ENCODE data around the gene DNAJB8.

DNAJB8 gene

GRCh38 chr3:128463771-128464170 lies 2.9 kb downstream of the DNAJB8 start:
- DNase-seq = no peak

DNA sequence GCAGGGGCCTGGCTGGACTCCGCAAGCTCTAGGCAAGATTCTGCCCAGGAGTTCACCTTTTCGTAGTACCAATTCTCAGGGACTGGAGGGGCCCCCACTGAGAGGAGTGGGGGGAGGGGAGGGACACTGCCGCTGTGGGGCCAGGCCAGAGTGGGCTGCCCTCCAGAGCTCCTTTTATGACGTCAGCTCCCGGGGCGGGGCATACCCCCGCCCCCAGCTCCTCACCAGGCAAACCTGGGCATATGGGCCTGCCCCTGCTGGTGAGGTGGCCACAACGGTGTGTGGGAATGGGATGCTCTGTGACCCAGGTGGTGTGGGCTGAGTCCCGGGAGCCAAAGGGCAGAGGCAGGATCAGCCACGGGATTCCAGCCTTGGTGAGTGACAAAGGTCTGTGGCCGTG lies 3.3 kb downstream of the DNAJB8 start:
- no peak for DNase-seq

GRCh38 chr3:128462931-128463330 lies 3.8 kb downstream of the DNAJB8 start:
- DNase-seq = no peak

- DNase-seq = no peak
These were observed 4.3 kb downstream of the DNAJB8 start for GRCh38 chr3:128462341-128462910.

DNA sequence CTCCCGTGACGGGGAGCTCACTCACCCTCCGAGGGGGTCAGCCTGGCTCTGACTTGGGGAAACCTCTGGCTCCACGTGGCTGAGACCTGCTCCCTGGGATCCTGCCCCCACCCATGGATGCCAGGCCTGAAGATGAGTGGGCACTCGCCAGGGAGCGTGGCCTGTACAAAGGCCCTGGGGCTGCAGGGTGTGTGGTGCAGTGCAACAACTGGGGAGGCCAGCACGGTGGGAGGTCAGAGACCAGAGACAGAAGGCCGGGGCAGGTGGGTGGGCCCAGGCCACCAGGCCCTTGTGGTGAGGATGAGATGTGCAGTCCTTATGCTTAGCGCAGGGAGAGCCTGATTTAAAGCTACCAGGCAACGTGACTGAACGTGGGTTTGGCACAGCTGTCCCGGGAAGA lies 5.0 kb downstream of the DNAJB8 start:
- no peak for DNase-seq

DNA sequence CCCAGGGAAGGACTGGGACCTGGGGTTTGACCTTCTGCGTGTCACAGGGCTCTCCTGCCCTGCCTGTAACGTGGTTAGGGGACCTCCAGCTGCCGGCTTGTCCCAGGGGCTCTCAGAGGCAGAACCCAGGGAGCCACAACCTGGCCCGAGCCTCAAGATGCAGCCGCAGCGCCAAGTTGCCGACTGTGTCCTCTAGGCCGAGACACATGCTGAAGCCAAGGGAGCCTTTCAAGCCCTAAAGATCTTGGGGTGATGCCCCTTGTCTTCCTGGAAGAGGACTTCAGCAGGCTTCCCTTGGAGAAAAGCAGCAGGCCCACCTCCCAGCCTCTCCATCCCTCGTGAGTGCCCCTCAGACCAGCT lies 7.2 kb downstream of the DNAJB8 start:
- DNase-seq = no peak

DNA sequence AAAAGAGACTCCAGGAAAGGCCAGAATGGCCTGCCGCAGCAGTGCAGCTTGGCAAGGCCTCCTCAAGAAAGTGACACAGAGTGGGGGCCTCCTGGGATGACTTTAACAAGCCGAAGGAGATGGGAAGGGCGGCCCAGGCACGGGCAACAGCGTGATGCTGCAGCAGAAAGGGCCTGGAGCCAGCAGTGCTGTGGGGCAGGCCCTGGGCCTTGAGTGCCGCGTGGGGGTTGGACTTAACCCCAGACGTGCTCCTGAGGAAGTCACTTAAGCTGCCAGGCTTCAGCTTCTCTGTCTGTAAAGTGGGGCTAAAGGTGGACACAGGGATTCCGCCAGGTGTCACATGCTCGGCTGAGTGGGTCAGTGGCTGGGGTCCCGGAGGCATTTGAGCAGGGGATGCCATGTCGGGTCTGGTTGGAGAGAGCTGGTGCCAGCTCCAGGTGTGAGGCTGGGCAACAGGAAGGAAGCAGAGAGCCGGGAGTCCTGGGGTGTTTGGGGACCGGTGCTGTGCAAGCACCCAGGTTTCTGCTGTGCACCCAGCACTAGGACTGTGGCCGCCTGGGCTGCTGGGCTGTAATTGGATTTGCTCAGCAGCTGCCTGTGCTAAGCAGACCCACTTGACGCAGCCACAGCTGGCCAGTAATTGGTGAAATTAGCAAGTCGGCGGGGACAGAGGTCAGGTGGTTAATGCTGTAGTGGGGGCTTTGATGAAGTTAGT lies 7.8 kb downstream of the DNAJB8 start:
- no peak for DNase-seq

GRCh38 chr3:128457937-128458336 lies 8.8 kb downstream of the DNAJB8 start:
- DNase-seq = no peak

DNA sequence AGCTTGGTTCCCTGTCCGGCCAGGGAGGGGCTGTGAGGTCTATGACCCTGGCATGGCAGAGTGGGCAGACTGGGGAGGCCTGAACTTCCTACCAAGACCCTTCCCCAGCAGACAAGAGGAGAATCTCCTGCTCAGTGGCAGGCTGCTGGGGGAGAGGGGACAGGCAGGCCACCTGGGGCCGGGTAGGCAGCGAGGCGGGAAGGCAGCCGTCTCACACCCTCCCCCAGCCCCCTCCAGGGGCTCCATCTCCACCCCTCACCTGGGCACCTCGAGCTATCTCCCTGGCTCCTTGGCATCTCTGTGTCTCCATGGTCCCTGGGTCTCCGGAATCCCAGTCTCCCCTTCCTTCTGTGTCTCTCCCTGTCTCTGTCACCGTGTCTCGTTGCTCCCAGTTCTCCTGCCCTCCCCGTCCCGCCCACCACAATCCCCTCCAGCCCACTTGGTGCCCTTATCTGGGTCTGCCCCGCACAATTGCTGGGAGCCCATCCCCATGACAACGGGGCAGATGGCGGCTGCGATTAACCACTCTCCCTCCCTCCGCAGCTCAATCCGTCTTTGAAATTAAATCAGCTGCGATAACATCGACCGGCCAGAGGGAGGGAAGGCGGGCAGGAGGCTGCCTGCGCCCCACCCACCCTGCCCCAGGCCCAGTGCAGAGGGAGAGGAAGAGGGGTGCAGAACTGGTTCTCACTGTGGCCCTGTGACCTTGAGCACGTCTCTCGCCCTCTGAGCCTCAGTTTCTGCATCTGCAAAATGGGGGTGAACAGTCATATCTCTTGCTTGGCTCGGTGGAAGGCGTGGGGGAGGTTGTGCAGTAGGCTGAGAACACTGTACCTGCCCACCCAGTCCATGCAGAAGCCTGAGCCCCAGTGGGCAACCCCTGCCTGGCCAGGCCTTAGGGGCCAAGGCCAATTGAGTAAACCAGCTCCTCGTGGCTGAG lies 9.6 kb downstream of the DNAJB8 start:
- DNase-seq = no peak

DNA sequence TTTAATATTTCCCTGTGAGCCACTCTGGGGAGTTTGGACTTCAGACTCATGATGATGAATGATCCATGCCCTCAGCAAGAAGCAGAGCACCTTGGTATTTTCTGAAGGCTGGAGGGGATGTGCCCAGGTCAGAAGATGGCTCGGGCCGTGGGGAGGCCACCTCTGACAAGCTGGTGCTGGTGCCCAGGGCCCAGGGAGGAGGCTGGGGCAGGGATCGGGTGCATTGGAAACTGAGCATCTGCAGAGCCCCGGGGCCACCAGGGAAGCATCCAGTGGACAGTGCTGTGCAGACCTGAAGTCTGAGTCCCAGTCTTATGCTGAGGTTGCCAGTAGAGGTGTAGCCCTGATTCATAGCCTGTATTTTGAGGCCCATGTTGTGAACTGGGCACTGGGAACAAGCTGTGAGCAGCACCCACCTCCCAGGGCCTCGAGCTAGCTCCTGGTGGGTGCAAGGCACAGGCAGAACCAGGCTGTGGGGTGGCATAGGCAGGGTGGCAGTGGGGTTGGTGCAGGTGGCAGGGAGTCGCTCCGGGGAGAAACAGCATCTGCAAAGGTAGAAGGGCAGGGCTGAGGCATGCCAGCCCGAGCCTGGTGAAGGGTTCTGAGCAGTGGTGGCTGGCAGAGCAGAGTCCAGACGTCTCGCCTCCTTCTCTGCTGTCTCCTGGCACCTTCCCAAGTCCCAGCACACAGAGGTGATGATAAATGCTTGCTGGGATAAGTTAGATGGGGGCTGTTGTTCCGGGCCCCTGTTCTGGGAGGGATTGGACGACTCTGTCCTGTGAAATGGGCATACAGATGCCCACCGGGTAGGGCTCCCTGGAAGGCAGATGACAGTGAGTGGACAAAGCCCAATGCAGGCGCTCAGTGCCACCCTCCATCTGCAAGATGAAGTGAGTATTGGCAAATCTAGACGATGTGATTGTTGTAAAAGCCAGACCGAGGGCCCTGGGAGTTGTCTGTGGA lies 10.6 kb downstream of the DNAJB8 start:
- no peak for DNase-seq

DNA sequence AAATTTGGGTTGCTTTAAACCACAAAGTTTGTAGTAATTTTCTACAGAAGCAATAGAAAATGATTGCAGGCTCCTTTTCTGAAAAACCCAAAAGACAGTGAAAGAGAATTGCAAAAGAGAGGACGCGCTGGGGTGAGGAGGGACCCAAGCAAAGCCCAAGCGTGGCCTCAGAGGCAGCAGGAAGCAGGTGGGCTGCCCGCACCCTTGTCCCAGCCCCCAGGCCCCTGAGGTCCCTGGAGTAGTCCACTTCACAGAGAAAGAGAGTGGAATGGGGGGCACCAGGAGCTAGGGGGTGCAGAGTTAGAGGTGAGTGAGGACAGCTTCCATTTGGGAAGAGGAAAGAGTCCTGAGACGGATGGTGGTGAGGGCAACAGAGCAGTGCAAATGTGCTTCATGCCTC lies 11.6 kb downstream of the DNAJB8 start:
- DNase-seq = no peak

DNA sequence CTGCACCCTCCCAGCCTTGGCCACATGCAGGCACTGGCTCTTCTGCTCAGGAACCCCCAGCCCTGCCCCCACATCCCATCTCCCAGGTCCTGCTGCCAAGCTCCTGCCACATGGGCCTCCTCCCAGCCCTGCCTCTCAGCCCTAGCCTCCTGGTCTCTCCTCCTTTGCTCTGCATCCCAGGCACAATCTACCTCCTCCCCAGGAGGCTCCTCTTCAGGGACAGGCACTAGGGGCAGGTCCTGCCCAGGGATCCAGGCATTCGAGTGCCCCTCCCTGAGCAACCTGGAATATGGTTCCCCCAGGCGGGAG lies 12.4 kb downstream of the DNAJB8 start:
- DNase-seq = no peak

- no peak for DNase-seq
These were observed 13.0 kb downstream of the DNAJB8 start for GRCh38 chr3:128453501-128454309.

DNA sequence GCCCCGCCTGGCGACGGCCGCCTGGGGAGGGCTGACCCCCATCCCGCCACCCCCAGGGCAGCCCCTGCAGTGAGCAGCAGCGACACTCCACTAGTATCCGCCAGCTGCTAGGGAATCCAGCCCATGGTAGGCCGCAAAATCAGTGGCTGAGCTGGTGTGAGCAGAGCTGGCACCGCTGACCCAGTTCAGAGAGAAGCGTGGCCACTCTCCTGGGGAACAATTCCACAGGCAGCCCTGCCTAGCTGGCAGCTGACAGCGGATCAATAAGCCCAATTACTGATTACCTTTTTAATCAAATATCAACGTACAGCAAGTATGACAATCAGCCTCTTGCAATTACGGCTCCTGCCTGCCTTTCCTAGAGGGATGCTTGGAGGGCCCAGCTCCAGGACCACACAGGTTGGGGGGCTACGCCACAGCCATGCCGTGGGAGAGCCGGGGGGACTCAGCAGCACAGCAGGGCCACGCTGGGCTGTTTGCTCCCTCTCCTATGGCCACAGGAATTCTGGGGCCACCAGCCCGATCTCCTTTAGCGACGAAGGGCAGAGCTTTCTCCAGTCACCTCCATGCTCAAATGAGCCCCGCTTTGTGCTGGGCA lies 13.9 kb downstream of the DNAJB8 start:
- DNase-seq = no peak

DNA sequence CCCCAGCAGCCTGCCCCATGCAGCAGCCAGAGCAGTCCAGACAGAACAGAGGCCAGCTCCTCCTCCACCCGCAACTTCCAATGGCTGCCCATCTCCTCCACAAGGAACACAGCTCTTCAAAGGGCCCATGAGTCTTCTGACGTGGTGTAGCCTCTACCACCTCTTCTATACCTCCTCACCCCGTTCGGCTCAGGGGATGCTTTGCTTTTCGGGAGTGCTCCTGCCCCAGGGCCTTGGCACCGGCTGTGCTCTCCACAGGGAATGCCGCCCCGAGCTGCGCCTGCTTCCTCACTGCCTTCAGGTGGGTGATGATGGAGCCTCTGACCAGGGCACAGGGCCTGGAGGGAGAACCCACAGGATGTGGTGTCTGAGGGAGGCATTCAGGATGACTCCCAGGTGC lies 14.6 kb downstream of the DNAJB8 start:
- no peak for DNase-seq

DNA sequence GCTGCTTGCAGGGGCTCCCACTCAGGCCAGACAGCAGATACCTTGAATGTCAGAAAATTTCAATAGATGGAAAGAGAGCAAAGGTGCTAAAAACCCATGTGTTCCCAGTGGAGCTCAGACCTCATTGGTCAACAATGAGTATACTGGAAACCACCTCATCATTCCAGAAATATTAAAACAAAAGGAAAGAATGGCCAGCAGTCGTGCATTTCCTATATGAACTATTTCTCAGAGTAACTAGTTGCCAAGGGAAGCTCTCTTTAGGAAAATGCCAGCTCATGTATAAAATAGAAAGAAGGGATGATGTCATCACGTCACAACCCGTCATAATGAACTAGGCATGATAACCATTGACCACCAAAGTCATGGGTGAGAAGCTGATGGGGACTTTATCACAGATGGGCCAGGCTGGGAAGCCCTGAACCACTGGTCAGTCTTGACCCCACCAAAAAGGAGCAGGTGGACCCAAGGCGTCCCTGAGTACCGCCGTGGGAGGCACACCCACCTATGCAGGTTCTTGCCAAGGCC lies 17.5 kb downstream of the DNAJB8 start:
- no peak for DNase-seq

- no peak for DNase-seq
These were observed 18.2 kb downstream of the DNAJB8 start for GRCh38 chr3:128448491-128448890.

DNA sequence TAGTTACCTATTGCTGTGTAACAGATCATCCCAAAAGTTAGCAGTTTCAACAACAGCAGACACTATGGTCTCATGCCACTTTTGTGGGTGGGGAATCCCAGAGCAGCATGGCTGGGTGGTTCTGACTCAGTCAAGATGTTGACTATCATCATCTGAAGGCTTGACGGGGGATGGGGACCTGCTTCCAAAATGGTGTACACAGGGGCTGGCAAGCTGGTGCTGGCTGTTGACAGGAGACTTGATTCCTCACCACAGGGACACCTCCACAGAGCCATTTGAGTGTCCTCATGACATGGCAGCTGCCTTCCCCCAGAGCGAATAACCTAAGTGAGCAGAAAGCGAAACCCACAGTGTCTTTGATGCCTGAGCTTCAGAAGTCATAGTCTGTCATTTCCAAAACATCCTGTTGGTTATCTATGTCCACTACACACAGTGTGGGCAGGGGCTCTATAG lies 19.1 kb downstream of the DNAJB8 start:
- no peak for DNase-seq

- DNase-seq = no peak
These were observed 19.9 kb downstream of the DNAJB8 start for GRCh38 chr3:128446821-128447220.

DNA sequence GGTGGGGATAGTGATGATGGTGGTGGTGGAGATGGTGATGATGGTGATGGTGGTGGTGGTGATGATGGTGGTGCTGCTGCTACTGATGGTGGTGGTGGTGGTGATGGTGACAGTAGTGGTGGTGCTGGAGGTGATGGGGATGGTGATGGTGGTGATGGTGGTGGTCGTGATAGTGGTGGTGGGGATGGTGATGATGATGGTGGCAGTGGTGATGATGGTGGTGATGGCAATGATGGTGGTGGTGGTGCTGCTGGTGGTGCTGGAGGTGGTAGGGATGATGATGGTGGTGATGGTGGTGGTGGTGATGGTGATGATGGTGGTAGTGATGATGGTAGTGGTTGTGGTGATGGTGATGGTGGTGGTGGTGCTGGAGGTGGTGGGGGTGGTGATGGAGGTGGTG lies 21.3 kb downstream of the DNAJB8 start:
- no peak for DNase-seq

GRCh38 chr3:128443771-128444170 lies 22.9 kb downstream of the DNAJB8 start:
- DNase-seq = no peak
